Parathyroid adenoma (tissue), 2 donors: ENCODE measurements around the gene SFXN5.

ENCODE experiments used
- H2AFZ ChIP-seq: fragments of 300-600 bp; sonication (generic); one replicate; pipeline ENCODE4 v1.7.0; 2017; ENCODE audit warnings: antibody characterized with exemption, mild to moderate bottlenecking
- H3K27ac ChIP-seq: fragments of 300-600 bp; sonication (generic); one replicate; pipeline ENCODE4 v1.7.0; 2017
- H3K27me3 ChIP-seq: fragments of 300-600 bp; sonication (generic); one replicate; pipeline ENCODE4 v1.7.0; 2017; ENCODE audit warnings: low read length; ENCODE audit not compliant: control insufficient read depth, insufficient read depth
- H3K36me3 ChIP-seq: fragments of 300-600 bp; sonication (generic); one replicate; pipeline ENCODE4 v1.7.0; 2017; ENCODE audit warnings: low read length; ENCODE audit not compliant: control insufficient read depth, insufficient read depth
- H3K4me1 ChIP-seq: fragments of 300-600 bp; sonication (generic); one replicate; pipeline ENCODE4 v1.7.0; 2017; ENCODE audit warnings: control low read depth
- H3K4me2 ChIP-seq: fragments of 300-600 bp; sonication (generic); one replicate; pipeline ENCODE4 v1.7.0; 2017; ENCODE audit warnings: low read length
- H3K4me3 ChIP-seq: fragments of 300-600 bp; sonication (generic); one replicate; pipeline ENCODE4 v1.7.0; 2017; ENCODE audit warnings: low read depth, low read length
- H3K79me2 ChIP-seq: fragments of 300-600 bp; sonication (generic); one replicate; pipeline ENCODE4 v1.7.0; 2017; ENCODE audit warnings: control low read depth
- H3K9ac ChIP-seq: fragments of 300-600 bp; sonication (generic); one replicate; pipeline ENCODE4 v1.7.0; 2017; ENCODE audit warnings: mild to moderate bottlenecking
- H3K9me3 ChIP-seq: fragments of 300-600 bp; sonication (generic); one replicate; pipeline ENCODE4 v1.7.0; 2017; ENCODE audit warnings: low read length; ENCODE audit not compliant: control insufficient read depth
- CTCF ChIP-seq: fragments of 300-600 bp; sonication (generic); IDR thresholded peaks from one replicate; pipeline ENCODE4 v1.7.0; 2017; ENCODE audit warnings: antibody characterized with exemption, mild to moderate bottlenecking
- donor health status: primary hyperparathyroidism.

SFXN5 gene

DNA sequence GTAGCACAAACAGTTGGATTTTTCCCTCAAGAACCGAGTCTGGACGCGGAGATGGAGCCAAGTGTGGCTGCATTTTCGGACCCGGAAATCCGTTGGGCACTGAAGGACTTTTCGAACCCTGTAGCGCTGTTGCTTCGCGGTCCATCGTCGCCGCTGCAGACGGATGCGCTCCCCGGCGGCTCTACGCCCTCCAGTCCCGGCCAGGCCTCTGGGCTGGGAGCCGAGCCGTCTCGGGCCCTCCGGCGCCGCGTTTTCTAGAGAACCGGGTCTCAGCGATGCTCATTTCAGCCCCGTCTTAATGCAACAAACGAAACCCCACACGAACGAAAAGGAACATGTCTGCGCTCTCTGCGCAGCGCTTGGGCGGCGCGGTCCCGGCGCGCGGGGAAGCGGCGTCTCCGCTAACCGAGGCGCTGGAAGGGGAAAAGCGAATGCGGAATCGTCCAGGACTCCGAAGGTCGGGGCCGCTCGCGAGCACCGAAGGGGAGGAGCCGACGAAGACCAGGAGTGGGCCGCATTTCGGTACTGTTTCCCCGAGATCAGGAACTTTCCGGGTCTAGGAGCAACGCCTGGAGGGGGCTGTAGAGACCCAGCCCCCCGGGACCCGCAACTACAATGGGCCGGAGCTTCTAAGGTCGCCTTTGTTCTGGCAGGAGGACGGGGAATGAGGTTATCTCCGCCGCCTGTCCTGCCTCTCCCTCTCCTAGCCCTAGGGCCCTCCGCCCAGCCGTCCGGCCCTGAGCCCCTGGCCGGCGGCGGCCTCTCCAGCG lies 151.0 kb downstream of the SFXN5 start:
- Histone ChIP-seq H3K36me3 (no peaks in the 10 kb centered on the region), H3K9ac (no peak overlapping the region), H3K27me3 (no peaks in the 10 kb centered on the region), H3K4me2 (no peak overlapping the region), H3K4me3 (no peak overlapping the region), H3K9me3 (no peaks in the 10 kb centered on the region), H3K79me2 (no peaks in the 10 kb centered on the region), H3K27ac (no peak overlapping the region), H2AFZ (peak overlapping the region; percentile 13), H3K4me1 (no peaks in the 10 kb centered on the region)
- no peak for TF ChIP-seq CTCF

DNA sequence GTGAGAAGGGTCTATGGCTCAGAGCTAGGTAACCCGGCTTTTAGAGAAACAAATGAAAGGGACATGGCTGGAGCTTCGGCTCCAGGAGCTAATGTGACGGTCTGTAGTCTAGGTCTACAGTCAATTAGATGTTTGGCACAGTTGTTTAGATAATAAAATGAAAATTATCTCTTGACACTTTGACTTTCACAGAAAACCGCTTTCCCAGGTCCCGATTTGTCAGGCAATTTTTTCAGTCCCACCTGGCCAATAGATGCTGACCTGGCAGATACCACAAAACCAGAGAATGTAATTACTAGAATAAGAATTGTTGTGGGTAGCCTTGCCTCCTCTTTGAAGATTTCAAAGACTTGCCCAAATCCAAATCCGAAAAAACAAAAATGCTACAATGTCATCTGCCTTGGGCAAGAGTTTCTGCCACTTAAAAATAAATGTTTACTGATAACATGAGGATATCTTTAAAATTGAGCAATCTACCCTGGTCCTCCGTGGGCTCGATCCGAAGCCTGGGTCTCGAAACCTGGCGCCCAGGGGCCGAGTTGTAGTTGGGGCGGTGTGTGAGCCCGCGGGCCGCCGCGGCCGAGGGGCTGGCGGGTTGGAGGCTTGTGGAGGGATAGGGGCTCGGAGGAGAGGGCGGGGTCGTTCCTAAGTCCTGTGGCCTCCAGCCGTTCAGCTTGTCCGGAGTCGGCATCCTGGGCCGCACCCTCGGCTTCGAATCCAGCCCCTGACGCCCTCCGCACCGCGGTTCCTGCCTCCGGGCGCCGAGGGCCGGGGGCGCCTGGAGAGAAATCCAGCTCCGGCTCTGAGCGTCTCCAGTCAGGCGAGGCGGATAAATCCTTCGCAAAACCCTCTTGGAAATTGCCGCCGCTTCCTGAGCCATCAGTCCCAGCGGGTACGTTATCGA lies 151.8 kb downstream of the SFXN5 start:
- Histone ChIP-seq H3K27ac (no peak overlapping the region), H3K4me3 (no peak overlapping the region), H3K79me2 (no peaks in the 10 kb centered on the region), H3K9me3 (no peaks in the 10 kb centered on the region), H3K36me3 (no peaks in the 10 kb centered on the region), H2AFZ (no peak overlapping the region), H3K4me2 (no peak overlapping the region), H3K4me1 (no peaks in the 10 kb centered on the region), H3K9ac (no peak overlapping the region), H3K27me3 (no peaks in the 10 kb centered on the region)
- no peak for TF ChIP-seq CTCF

GRCh38 chr2:72917877-72918553 lies 153.5 kb downstream of the SFXN5 start:
- H3K4me2 ChIP-seq = peak overlapping the region; percentile 62
- no peaks in the 10 kb centered on the region for H3K4me1 ChIP-seq
- no peaks in the 10 kb centered on the region for H3K79me2 ChIP-seq
- peak overlapping the region; percentile 48 for H2AFZ ChIP-seq
- H3K4me3 ChIP-seq = peak overlapping the region; percentile 35
- H3K9me3 ChIP-seq = no peaks in the 10 kb centered on the region
- no peak overlapping the region for H3K27ac ChIP-seq
- no peaks in the 10 kb centered on the region for H3K36me3 ChIP-seq
- no peaks in the 10 kb centered on the region for H3K27me3 ChIP-seq
- H3K9ac ChIP-seq = no peak overlapping the region
- TF ChIP-seq CTCF = no peak

- Histone ChIP-seq H3K79me2 (no peaks in the 10 kb centered on the region), H3K27ac (peak within 1 kb of the TSS; percentile 81), H3K4me1 (no peaks in the 10 kb centered on the region), H3K27me3 (no peaks in the 10 kb centered on the region), H2AFZ (peak within 1 kb of the TSS; percentile 91), H3K9me3 (no peaks in the 10 kb centered on the region), H3K9ac (peak within 1 kb of the TSS; percentile 63), H3K4me3 (peak within 1 kb of the TSS; percentile 66), H3K4me2 (peak within 1 kb of the TSS; percentile 62), H3K36me3 (no peaks in the 10 kb centered on the region)
- TF ChIP-seq CTCF = no peak
These were observed 154.2 kb downstream of the SFXN5 start, which contains the start of gene EMX1 for GRCh38 chr2:72917138-72917876. Gene EMX1, plus strand, starts transcription at chr2:72917519. Its CDS starts 334 bp downstream, at chr2:72917853.
